H1 (cell line): ENCODE measurements around the gene APOC3. TPM values are rescaled to one million over a fixed set of nuclear protein-coding genes. Genes with fewer than 3 reads are reported as not detected.

Source experiments
- CTCF ChIA-PET: fragments of 300-600 bp; sonication (Branson Sonifier 250); formaldehyde crosslinking; loops from one replicate; lab custom pipeline; 2021; ENCODE audit not compliant: partially characterized antibody; lab: Charles Lee
- POLR2A ChIA-PET: fragments of 300-600 bp; sonication (Branson Sonifier 250); formaldehyde crosslinking; loops from one replicate; lab custom pipeline; 2021; ENCODE audit warnings: inconsistent platforms; ENCODE audit not compliant: partially characterized antibody; lab: Charles Lee
- DNase-seq, 2 experiments: peaks; one replicate each; pipeline versions ENCODE4 v3.0.0 to v3.0.0-alpha.2; 2010 to 2022; ENCODE audit warnings: low spot score in 2 of 2, low read depth in 1 of 2, mixed read lengths in 1 of 2
- FAIRE-seq: peaks from 2 replicates; lab custom pipeline; 2011; peaks lifted over from hg19 to GRCh38; lab: Jason Lieb, UNC
- H2AFZ ChIP-seq: 2 replicates; pipeline ENCODE4 v1.8.1; 2012; ENCODE audit warnings: low read length, inconsistent platforms
- H2AK5ac ChIP-seq: 2 replicates; pipeline ENCODE4 v1.6.1; 2013; ENCODE audit warnings: low read depth, low read length
- H2BK120ac ChIP-seq: replicated peaks from 2 replicates; pipeline ENCODE3; 2013; ENCODE audit warnings: low read depth, low read length, inconsistent platforms
- H2BK12ac ChIP-seq: 2 replicates; pipeline ENCODE4 v1.6.1; 2013; ENCODE audit warnings: low read depth, low read length
- H2BK15ac ChIP-seq: 2 replicates; pipeline ENCODE4 v1.6.1; 2013; ENCODE audit warnings: low read length
- H2BK20ac ChIP-seq: 2 replicates; pipeline ENCODE4 v1.6.1; 2013; ENCODE audit warnings: low read length
- H2BK5ac ChIP-seq: 2 replicates; pipeline ENCODE4 v1.6.1; 2013; ENCODE audit warnings: low read depth, low read length
- H3K14ac ChIP-seq: 2 replicates; pipeline ENCODE4 v1.6.1; 2013; ENCODE audit warnings: inconsistent platforms; ENCODE audit not compliant: insufficient read length
- H3K18ac ChIP-seq: 2 replicates; pipeline ENCODE4 v1.6.1; 2013; ENCODE audit warnings: low read length; ENCODE audit errors: extremely low read depth
- H3K23ac ChIP-seq: 2 replicates; pipeline ENCODE4 v1.6.1; 2013; ENCODE audit warnings: inconsistent platforms; ENCODE audit not compliant: insufficient read length
- H3K23me2 ChIP-seq: 2 replicates; pipeline ENCODE4 v1.6.1; 2013; ENCODE audit warnings: low read depth, low read length
- H3K27ac ChIP-seq: 2 replicates; pipeline ENCODE4 v1.6.1; 2011; ENCODE audit warnings: low read depth, low read length, inconsistent platforms
- H3K27me3 ChIP-seq, 4 experiments: replicated peaks in 1 of 4; 1 replicate in 1 of 4; 2 replicates in 3 of 4; pipeline versions ENCODE4 v1.6.1 to v1.8.1; 2011 to 2013; ENCODE audit warnings: low read length in 3 of 4, mild to moderate bottlenecking in 3 of 4, inconsistent platforms in 2 of 4, mixed read lengths in 2 of 4, moderate library complexity in 1 of 4; ENCODE audit not compliant: control insufficient read depth in 3 of 4, insufficient read depth in 3 of 4; ENCODE audit errors: extremely low read depth in 1 of 4
- H3K36me3 ChIP-seq, 4 experiments: 2 replicates each; pipeline versions ENCODE4 v1.6.1 to v1.8.1; 2011 to 2013; ENCODE audit warnings: mild to moderate bottlenecking in 4 of 4, low read length in 3 of 4, moderate library complexity in 2 of 4, control low read depth in 1 of 4, inconsistent platforms in 1 of 4; ENCODE audit not compliant: insufficient read depth in 4 of 4, control insufficient read depth in 2 of 4
- H3K4ac ChIP-seq: replicated peaks from 2 replicates; pipeline ENCODE3; 2013; ENCODE audit warnings: low read length, low read depth, mixed read lengths, inconsistent platforms; ENCODE audit not compliant: insufficient read length
- H3K4me1 ChIP-seq, 4 experiments: replicated peaks in 1 of 4; 1 replicate in 1 of 4; 2 replicates in 3 of 4; pipeline versions ENCODE4 v1.6.1 to v1.8.1; 2011 to 2013; ENCODE audit warnings: low read length in 3 of 4, inconsistent platforms in 2 of 4, mixed read lengths in 1 of 4; ENCODE audit not compliant: insufficient read depth in 4 of 4, control insufficient read depth in 3 of 4
- H3K4me2 ChIP-seq, 2 experiments: 2 replicates each; pipeline versions ENCODE4 v1.6.1 to v1.8.1; 2011 to 2013; ENCODE audit warnings: low read depth in 2 of 2, low read length in 2 of 2, control low read depth in 1 of 2, inconsistent platforms in 1 of 2, mild to moderate bottlenecking in 1 of 2; ENCODE audit not compliant: insufficient read depth in 1 of 2
- H3K4me3 ChIP-seq, 4 experiments: fragments of 200-600, 300-600 bp in 1 of 4; sonication (generic), shearing (Covaris generic), sonication (Bioruptor Twin) in 1 of 4; 2 replicates each; pipeline versions ENCODE4 v1.5.1 to v1.8.1; 2011 to 2016; ENCODE audit warnings: low read length in 4 of 4, low read depth in 3 of 4, control low read depth in 2 of 4, inconsistent platforms in 2 of 4, mild to moderate bottlenecking in 2 of 4, mixed read lengths in 1 of 4, moderate library complexity in 1 of 4; ENCODE audit not compliant: insufficient read depth in 2 of 4; ENCODE audit errors: extremely low read depth in 1 of 4
- H3K56ac ChIP-seq: replicated peaks from 2 replicates; pipeline ENCODE3; 2013; ENCODE audit warnings: low read depth, mild to moderate bottlenecking, mixed read lengths, low read length, inconsistent platforms; ENCODE audit not compliant: insufficient read length
- H3K79me1 ChIP-seq: 2 replicates; pipeline ENCODE4 v1.6.1; 2013; ENCODE audit warnings: low read depth, low read length, control low read depth
- H3K79me2 ChIP-seq, 2 experiments: 2 replicates each; pipeline versions ENCODE4 v1.6.1 to v1.8.1; 2012 to 2013; ENCODE audit warnings: low read length in 2 of 2, mild to moderate bottlenecking in 2 of 2, inconsistent platforms in 1 of 2; ENCODE audit not compliant: insufficient read depth in 2 of 2, control insufficient read depth in 1 of 2
- H3K9ac ChIP-seq, 4 experiments: replicated peaks in 1 of 4; 1 replicate in 1 of 4; 2 replicates in 3 of 4; pipeline versions ENCODE4 v1.6.1 to v1.8.1; 2011 to 2013; ENCODE audit warnings: low read depth in 3 of 4, low read length in 3 of 4, control low read depth in 2 of 4, mild to moderate bottlenecking in 2 of 4, moderate library complexity in 2 of 4, inconsistent platforms in 1 of 4; ENCODE audit errors: extremely low read depth in 1 of 4
- H3K9me3 ChIP-seq, 2 experiments: 2 replicates each; pipeline versions ENCODE4 v1.6.1 to v1.8.1; 2012 to 2013; ENCODE audit warnings: mild to moderate bottlenecking in 2 of 2, moderate library complexity in 2 of 2, control low read depth in 1 of 2, inconsistent platforms in 1 of 2, low read depth in 1 of 2, low read length in 1 of 2, mixed read lengths in 1 of 2; ENCODE audit not compliant: insufficient read depth in 2 of 2
- H4K20me1 ChIP-seq, 2 experiments: replicated peaks in 1 of 2; 2 replicates each; pipeline versions ENCODE3 to v1.8.1; 2011 to 2013; ENCODE audit warnings: inconsistent platforms in 2 of 2, low read length in 2 of 2, mild to moderate bottlenecking in 1 of 2; ENCODE audit not compliant: insufficient read depth in 2 of 2, control insufficient read depth in 1 of 2
- H4K5ac ChIP-seq: 2 replicates; pipeline ENCODE4 v1.6.1; 2013; ENCODE audit warnings: low read length, low read depth, mixed read lengths, inconsistent platforms; ENCODE audit not compliant: insufficient read length
- H4K8ac ChIP-seq: 2 replicates; pipeline ENCODE4 v1.8.0; 2013; ENCODE audit warnings: mild to moderate bottlenecking, moderate library complexity, low read length, inconsistent platforms; ENCODE audit not compliant: insufficient read depth; ENCODE audit errors: extremely low read depth
- H4K91ac ChIP-seq: replicated peaks from 2 replicates; pipeline ENCODE3; 2013; ENCODE audit warnings: low read length, mixed read lengths, inconsistent platforms; ENCODE audit not compliant: insufficient read length
- ASH2L ChIP-seq: fragments of 200-600, 300-600 bp; sonication (generic); IDR thresholded peaks from one replicate; pipeline ENCODE4 v1.7.1; 2017; ENCODE audit warnings: low read length
- ATF3 ChIP-seq: IDR thresholded peaks from 2 replicates; pipeline ENCODE4 v1.6.1; 2011; ENCODE audit warnings: low read depth, mild to moderate bottlenecking, low read length; ENCODE audit not compliant: insufficient read depth
- BRCA1 ChIP-seq: IDR thresholded peaks from 2 replicates; pipeline ENCODE4 v1.6.1; 2012; ENCODE audit warnings: low read depth, low read length, improper control_type of control experiment
- CBX5 ChIP-seq: fragments of 300-800, 300-1000 bp; sonication (generic); IDR thresholded peaks from 2 replicates; pipeline ENCODE4 v1.7.1; 2016; ENCODE audit warnings: antibody characterized with exemption, low read length, low read depth
- CTBP2 ChIP-seq: IDR thresholded peaks from 2 replicates; pipeline ENCODE4 v1.7.0; 2011; ENCODE audit warnings: borderline replicate concordance, mild to moderate bottlenecking, moderate library complexity, mixed read lengths, low read length; ENCODE audit not compliant: insufficient read depth, insufficient read length
- EP300 ChIP-seq, 2 experiments: IDR thresholded peaks; 1 replicate in 1 of 2; 2 replicates in 1 of 2; pipeline ENCODE4 v1.6.1; 2011 to 2012; ENCODE audit warnings: low read depth in 2 of 2, low read length in 2 of 2, mild to moderate bottlenecking in 2 of 2, borderline replicate concordance in 1 of 2, inconsistent platforms in 1 of 2, moderate library complexity in 1 of 2
- FOSL1 ChIP-seq: IDR thresholded peaks from 2 replicates; pipeline ENCODE4 v1.6.1; 2011; ENCODE audit warnings: mild to moderate bottlenecking, low read depth, low read length, moderate library complexity; ENCODE audit not compliant: insufficient read depth
- JUND ChIP-seq: IDR thresholded peaks from 2 replicates; pipeline ENCODE4 v1.6.1; 2011; ENCODE audit warnings: mild to moderate bottlenecking, improper control_type of control experiment, low read length
- KDM1A ChIP-seq: fragments of 200-600, 300-600 bp; sonication (generic); IDR thresholded peaks from 2 replicates; pipeline ENCODE4 v1.7.1; 2016; ENCODE audit warnings: mild to moderate bottlenecking, low read length, borderline replicate concordance
- KDM5A ChIP-seq: fragments of 200-600 bp; IDR thresholded peaks from 2 replicates; pipeline ENCODE4 v1.7.1; 2012; ENCODE audit warnings: mild to moderate bottlenecking, low read length, inconsistent platforms, mixed read lengths
- MAFK ChIP-seq: IDR thresholded peaks from 2 replicates; pipeline ENCODE4 v1.6.1; 2012; ENCODE audit warnings: low read depth, mild to moderate bottlenecking, improper control_type of control experiment, low read length
- POLR2AphosphoS5 ChIP-seq: IDR thresholded peaks from 2 replicates; pipeline ENCODE4 v1.6.1; 2011; ENCODE audit warnings: low read depth, low read length
- SIX5 ChIP-seq: IDR thresholded peaks from 2 replicates; pipeline ENCODE4 v1.6.1; 2011; ENCODE audit warnings: mild to moderate bottlenecking, low read depth, low read length
- YY1 ChIP-seq: IDR thresholded peaks from 2 replicates; pipeline ENCODE4 v1.6.1; 2011; ENCODE audit warnings: low read depth, mild to moderate bottlenecking, low read length
- ZNF274 ChIP-seq: IDR thresholded peaks from 2 replicates; pipeline ENCODE4 v1.7.0; 2012; ENCODE audit warnings: low read length, borderline replicate concordance; ENCODE audit errors: extremely low read depth
- WGBS, 2 experiments: shearing (Covaris generic) in 1 of 2; methylation state at CpG; one replicate each; pipeline versions ENCODE4 v1.1.6 to v1.1.7; 2013 to 2015; ENCODE audit warnings: low lambda C conversion rate in 2 of 2, mixed read lengths in 2 of 2, inconsistent platforms in 1 of 2, low coverage in 1 of 2, missing lambda C conversion rate in 1 of 2; ENCODE audit not compliant: insufficient replicate concordance in 2 of 2, insufficient coverage in 1 of 2, insufficient read length in 1 of 2; ENCODE audit errors: extremely low coverage in 1 of 2, missing lambda C conversion rate in 1 of 2; 5-methylcytosine and 5-hydroxymethylcytosine counted together
- polyA plus RNA-seq, 7 experiments: library from polyadenylated mRNA; depleted of rRNA in 3 of 7; stranded (reverse) in 5 of 7; unstranded in 2 of 7; fragments of >200 nt in 5 of 7; fragments of 200-250 nt in 2 of 7; gene quantifications; 1 replicate in 5 of 7; 2 replicates in 1 of 7; 4 replicates in 1 of 7; pipeline versions ENCODE4 v1.2.1 to v1.2.3, GENCODE V29; 2011 to 2013; ENCODE audit warnings: missing spikeins in 2 of 7, mixed read lengths in 2 of 7
- total RNA-seq: library from RNA; stranded (reverse); fragmentation: NEBNext Ultra II Directional; extraction: Animal tissue kit (Norgen Biotek cat#: 25700); gene quantifications from 2 replicates; pipeline ENCODE4 v1.2.1, GENCODE V29; 2021

Gene APOC3
- total and polyA plus RNA-seq, 2 of the 8 experiments (the other 6 are each of a cell fraction or from before 2014, with no cell fraction given), result not detected

DNA sequence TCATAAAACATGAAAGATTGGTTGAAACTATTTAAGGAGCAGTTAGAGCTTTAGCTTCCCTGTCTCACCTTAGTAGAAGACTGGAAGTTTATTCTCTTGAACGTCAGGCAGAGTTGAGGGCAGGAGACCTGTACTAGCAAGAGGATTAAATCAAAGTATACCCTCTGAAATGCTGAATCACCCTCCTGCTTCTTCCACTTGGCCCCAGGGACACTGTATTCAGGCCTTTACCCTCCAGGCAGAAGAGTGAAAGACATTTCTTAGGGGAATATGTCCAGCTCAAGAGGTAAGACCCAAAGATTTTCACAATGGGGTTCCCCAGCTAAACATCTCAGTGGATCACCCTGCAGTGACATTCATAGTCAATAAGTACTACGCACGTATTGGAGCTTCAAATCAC, 18.5 kb upstream of the APOC3 start:
- FAIRE-seq, result no peak
- no peaks in the 10 kb centered on the region for H4K20me1 ChIP-seq
- POLR2A ChIA-PET, result interaction anchor here (0.6 kb wide), 1 partner anchor 15 kb away, joined by 5 read pairs; no protein-coding TSS in a partner anchor
- TF ChIP-seq ASH2L, result no peak
- TF ChIP-seq SIX5, result no peak
- TF ChIP-seq ZNF274, result no peak
- TF ChIP-seq YY1, result no peak
- no peak for TF ChIP-seq ATF3
- no peak for TF ChIP-seq CBX5
- TF ChIP-seq KDM5A, result no peak
- no peak for TF ChIP-seq CTBP2
- no peak for TF ChIP-seq EP300 (IDR thresholded peaks at IDR 0.05; ENCODE audit: borderline replicate concordance in 1 of 2, low read depth in 2 of 2, low read length in 2 of 2)
- no peak for TF ChIP-seq FOSL1
- no peak for TF ChIP-seq BRCA1
- no peak for TF ChIP-seq KDM1A
- TF ChIP-seq JUND, result no peak
- no peak for TF ChIP-seq MAFK
- TF ChIP-seq POLR2AphosphoS5, result no peak

More for the DNA sequence above, 18.5 kb upstream of the APOC3 start:
- Histone ChIP-seq H2BK20ac (no peak overlapping the region), H3K4ac (no peak overlapping the region), H3K79me1 (no peaks in the 10 kb centered on the region), H2AK5ac (no peak overlapping the region), H2BK5ac (no peak overlapping the region), H3K4me3 (no peak overlapping the region), H4K91ac (no peak overlapping the region), H2BK12ac (no peak overlapping the region), H3K14ac (no peak overlapping the region), H2AFZ (no peak overlapping the region), H3K4me1 (no peaks in the 10 kb centered on the region), H3K36me3 (no peaks in the 10 kb centered on the region), H3K56ac (no peak overlapping the region), H3K27ac (no peak overlapping the region), H3K4me2 (no peak overlapping the region), H3K9me3 (no peaks in the 10 kb centered on the region), H2BK120ac (no peak overlapping the region), H4K8ac (no peak overlapping the region), H3K23ac (no peak overlapping the region), H4K5ac (no peak overlapping the region), H3K27me3 (no peaks in the 10 kb centered on the region), H3K18ac (no peak overlapping the region), H2BK15ac (no peak overlapping the region), H3K9ac (no peak overlapping the region), H3K79me2 (no peaks in the 10 kb centered on the region), H3K23me2 (no peaks in the 10 kb centered on the region)
- 79% methylated on average over 2 of the region's 3 CpGs; no CpG with 5 or more reads in 1 of the 2 experiments for WGBS, 2 experiments
- CTCF ChIA-PET, result interaction anchor here (0.6 to 2.2 kb wide), 7 partner anchors 10 to 361 kb away, joined by 3 to 7 read pairs (median 4); partner anchors contain the start of genes APOA4 and APOA5
- DNase-seq, result no peak
